ENCODE data around the gene NOTUM.

GRCh38 chr17:82003411-82004381 is 42.7 kb upstream of the NOTUM start:
- TF ChIP-seq CTCF (conservative IDR thresholded peaks at IDR 0.05; ENCODE audit: low read length) (no peak), EZH2phosphoT487 (IDR thresholded peaks at IDR 0.05; ENCODE audit: borderline replicate concordance) (no peak)
